ENCODE measurements around the gene BTRC.

The BTRC gene

GRCh38 chr10:101506829-101507661 is 153.1 kb downstream of the BTRC start:
- no peak for TF ChIP-seq CTCF (IDR thresholded peaks at IDR 0.05)

GRCh38 chr10:101507828-101508227 is 153.9 kb downstream of the BTRC start:
- TF ChIP-seq CTCF (IDR thresholded peaks at IDR 0.05): no peak

- no peak for TF ChIP-seq CTCF (IDR thresholded peaks at IDR 0.05)
These were observed 158.0 kb downstream of the BTRC start for GRCh38 chr10:101511938-101512337.

- no peak for TF ChIP-seq CTCF (IDR thresholded peaks at IDR 0.05)
These were observed 158.8 kb downstream of the BTRC start for GRCh38 chr10:101512738-101513137.

- TF ChIP-seq CTCF (IDR thresholded peaks at IDR 0.05): no peak
These were observed 159.8 kb downstream of the BTRC start for GRCh38 chr10:101513733-101514132.

- no peak for TF ChIP-seq CTCF (IDR thresholded peaks at IDR 0.05)
These were observed 171.9 kb downstream of the BTRC start for GRCh38 chr10:101525848-101526247.

GRCh38 chr10:101529207-101529606 is 175.2 kb downstream of the BTRC start:
- TF ChIP-seq CTCF (IDR thresholded peaks at IDR 0.05): no peak
